Psoas muscle (tissue), 8 donors: ENCODE results near the gene TJAP1. TPM values are rescaled to one million over a fixed set of nuclear protein-coding genes. Genes with fewer than 3 reads are reported as not detected.
A peak's percentile ranks its signal among the peaks of the same experiment; 100 is the strongest.

ENCODE experiments used
- ATAC-seq, 4 donors: fragments of 200-7000 bp; cut with Tn5 transposase; one replicate each; pipeline ENCODE4 v1.9.1; 2020; ENCODE audit warnings: moderate library complexity in 3 of 4, mild to moderate bottlenecking in 2 of 4
- DNase-seq, 2 donors: peaks; one replicate each; pipeline ENCODE4 v3.0.0-alpha.2; 2020
- H3K27ac ChIP-seq: fragments of 200-600 bp; one replicate; pipeline ENCODE4 v1.8.0; 2022
- H3K27me3 ChIP-seq, 3 donors: fragments of 200-600 bp in 1 of 3; one replicate each; pipeline versions ENCODE4 v1.6.1 to v1.8.0; 2013 to 2022; ENCODE audit warnings: low read length in 2 of 3, mild to moderate bottlenecking in 2 of 3, moderate library complexity in 1 of 3; ENCODE audit not compliant: insufficient read depth in 3 of 3
- H3K36me3 ChIP-seq, 2 donors: fragments of 200-600 bp in 1 of 2; one replicate each; pipeline versions ENCODE4 v1.6.1 to v1.8.0; 2013 to 2022; ENCODE audit warnings: low read depth in 1 of 2, mild to moderate bottlenecking in 1 of 2, moderate library complexity in 1 of 2; ENCODE audit not compliant: insufficient read depth in 1 of 2
- H3K4me1 ChIP-seq: fragments of 200-600 bp; one replicate; pipeline ENCODE4 v1.8.0; 2022
- H3K4me3 ChIP-seq: fragments of 200-600 bp; one replicate; pipeline ENCODE4 v1.8.0; 2022; ENCODE audit warnings: mild to moderate bottlenecking
- H3K9me3 ChIP-seq: fragments of 200-600 bp; one replicate; pipeline ENCODE4 v1.8.0; 2022
- CTCF ChIP-seq: fragments of 200-600 bp; IDR thresholded peaks from one replicate; pipeline ENCODE4 v1.8.0; 2022; ENCODE audit warnings: antibody characterized with exemption
- WGBS, 3 donors: extraction: QIAGEN DNeasy Blood & Tissue Kit; methylation state at CpG; one replicate each; pipeline versions ENCODE4 v1.1.6 to v1.1.7; 2013; 5-methylcytosine and 5-hydroxymethylcytosine counted together
- intact Hi-C, 2 donors: fragments of 100-400 bp; cut with DNase I; formaldehyde crosslinking; loops; one replicate each; pipeline versions ENCODE4 v1.11.0 to v1.14.2; 2022
- polyA plus RNA-seq, 3 donors: library from polyadenylated mRNA; stranded (reverse); fragments of 200-250 nt; gene quantifications; one replicate each; pipeline ENCODE4 v1.2.3, GENCODE V29; 2013
- total RNA-seq, 4 donors: library from RNA; stranded (reverse); fragmentation: NEBNext Ultra II Directional in 2 of 4; extraction: Animal tissue kit (Norgen Biotek cat#: 25700) in 2 of 4; gene quantifications; one replicate each; pipeline versions ENCODE4 v1.2.1 to v1.2.4, GENCODE V29; 2021 to 2023
- donor health status: healthy with polysubstance abuse.
- donor health status: DM: no; HTN: no; CAD: no; lungs with moderate emphysema.
- donor health status: Bipolar disorder and iron deficiency.
- donor health status: healthy.
- donor health status: DM: yes; HTN: yes; CAD: no.
- donor health status: DM: no; HTN: no; CAD: no.
- donor health status: DM: no; HTN: no; CAD: no.
- donor health status: DM: yes; HTN: yes; CAD: no.

The TJAP1 gene
- total and polyA plus RNA-seq, 7 donors = 18.0 to 39.9 (median 35.2) TPM

GRCh38 chr6:43436577-43437282 lies 40.6 kb upstream of the TJAP1 start:
- Histone ChIP-seq H3K27me3 (no peaks in the 10 kb centered on the region), H3K36me3 (peaks cover 0 to 89% of the 10 kb centered on the region in 2 donors), H3K4me3 (no peak overlapping the region), H3K4me1 (no peaks in the 10 kb centered on the region), H3K9me3 (no peaks in the 10 kb centered on the region), H3K27ac (no peak overlapping the region)
- no peak for TF ChIP-seq CTCF
- ATAC-seq (peak in 1 of 4 donors; percentile 27), DNase-seq (no peak)
- intact Hi-C loops = no loop called here
- WGBS, 3 donors = 35 to 37% (median 36%) methylated on average over 5 of the region's 5 CpGs

- no peak for DNase-seq
- 68 to 72% (median 71%) methylated on average over 4 of the region's 4 CpGs for WGBS, 3 donors
- intact Hi-C loops = no loop called here
- TF ChIP-seq CTCF = no peak
- no peak overlapping the region for H3K27ac ChIP-seq
- H3K36me3 ChIP-seq = peaks cover 0 to 89% of the 10 kb centered on the region in 2 donors
- H3K9me3 ChIP-seq = no peaks in the 10 kb centered on the region
- ATAC-seq = no peak
- H3K27me3 ChIP-seq = no peaks in the 10 kb centered on the region
- no peaks in the 10 kb centered on the region for H3K4me1 ChIP-seq
- no peak overlapping the region for H3K4me3 ChIP-seq
Measured at GRCh38 chr6:43437700-43438099, 39.7 kb upstream of the TJAP1 start.

DNA sequence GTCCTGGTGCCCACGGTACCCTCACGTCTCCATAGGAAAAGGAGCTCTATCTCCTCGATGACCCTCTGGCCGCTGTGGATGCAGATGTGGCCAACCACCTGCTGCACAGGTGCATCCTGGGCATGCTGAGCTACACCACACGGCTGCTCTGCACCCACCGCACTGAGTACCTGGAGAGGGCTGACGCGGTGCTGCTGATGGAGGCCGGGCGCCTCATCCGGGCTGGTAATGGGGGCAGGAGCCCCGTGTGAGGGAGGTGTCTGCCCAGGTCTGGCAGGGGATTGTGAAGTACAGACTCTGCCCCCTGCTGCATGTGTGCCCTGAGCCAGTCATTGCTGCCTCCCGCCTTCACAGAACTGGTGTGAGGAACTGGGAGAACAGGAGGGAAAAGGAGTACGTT lies 34.4 kb upstream of the TJAP1 start:
- Histone ChIP-seq H3K4me3 (no peak overlapping the region), H3K36me3 (peaks cover 4 to 98% of the 10 kb centered on the region in 2 donors), H3K9me3 (no peaks in the 10 kb centered on the region), H3K27ac (no peak overlapping the region), H3K4me1 (no peaks in the 10 kb centered on the region), H3K27me3 (no peaks in the 10 kb centered on the region)
- TF ChIP-seq CTCF = no peak
- ATAC-seq (no peak), DNase-seq (no peak)
- intact Hi-C loops = no loop called here
- WGBS, 3 donors = 89 to 91% (median 91%) methylated on average over 14 of the region's 14 CpGs

- DNase-seq (no peak), ATAC-seq (no peak)
- H3K27ac ChIP-seq = no peak overlapping the region
- peaks cover 6 to 98% of the 10 kb centered on the region in 2 donors for H3K36me3 ChIP-seq
- H3K4me1 ChIP-seq = no peaks in the 10 kb centered on the region
- H3K9me3 ChIP-seq = no peaks in the 10 kb centered on the region
- 87 to 90% (median 90%) methylated on average over 10 of the region's 10 CpGs for WGBS, 3 donors
- intact Hi-C loops = no loop called here
- H3K4me3 ChIP-seq = no peak overlapping the region
- TF ChIP-seq CTCF = no peak
- H3K27me3 ChIP-seq = no peaks in the 10 kb centered on the region
Measured at GRCh38 chr6:43444036-43444435, 33.3 kb upstream of the TJAP1 start.

- Histone ChIP-seq H3K36me3 (peaks cover 6 to 98% of the 10 kb centered on the region in 2 donors), H3K4me1 (no peaks in the 10 kb centered on the region), H3K9me3 (no peaks in the 10 kb centered on the region), H3K27me3 (no peaks in the 10 kb centered on the region), H3K27ac (no peak overlapping the region), H3K4me3 (no peak overlapping the region)
- DNase-seq = no peak
- ATAC-seq = no peak
- intact Hi-C loops = no loop called here
- WGBS, 3 donors = 83 to 91% (median 87%) methylated on average over 5 to 8 of the region's 8 CpGs
- TF ChIP-seq CTCF = no peak
Measured at GRCh38 chr6:43444582-43444981, 32.8 kb upstream of the TJAP1 start.
